Amniotic stem cell (primary cell): ENCODE results near the gene SLC41A3.

ENCODE experiments used
- DNase-seq: peaks from one replicate; lab custom pipeline; 2025; lab: John Stamatoyannopoulos, UW

SLC41A3 gene

DNA sequence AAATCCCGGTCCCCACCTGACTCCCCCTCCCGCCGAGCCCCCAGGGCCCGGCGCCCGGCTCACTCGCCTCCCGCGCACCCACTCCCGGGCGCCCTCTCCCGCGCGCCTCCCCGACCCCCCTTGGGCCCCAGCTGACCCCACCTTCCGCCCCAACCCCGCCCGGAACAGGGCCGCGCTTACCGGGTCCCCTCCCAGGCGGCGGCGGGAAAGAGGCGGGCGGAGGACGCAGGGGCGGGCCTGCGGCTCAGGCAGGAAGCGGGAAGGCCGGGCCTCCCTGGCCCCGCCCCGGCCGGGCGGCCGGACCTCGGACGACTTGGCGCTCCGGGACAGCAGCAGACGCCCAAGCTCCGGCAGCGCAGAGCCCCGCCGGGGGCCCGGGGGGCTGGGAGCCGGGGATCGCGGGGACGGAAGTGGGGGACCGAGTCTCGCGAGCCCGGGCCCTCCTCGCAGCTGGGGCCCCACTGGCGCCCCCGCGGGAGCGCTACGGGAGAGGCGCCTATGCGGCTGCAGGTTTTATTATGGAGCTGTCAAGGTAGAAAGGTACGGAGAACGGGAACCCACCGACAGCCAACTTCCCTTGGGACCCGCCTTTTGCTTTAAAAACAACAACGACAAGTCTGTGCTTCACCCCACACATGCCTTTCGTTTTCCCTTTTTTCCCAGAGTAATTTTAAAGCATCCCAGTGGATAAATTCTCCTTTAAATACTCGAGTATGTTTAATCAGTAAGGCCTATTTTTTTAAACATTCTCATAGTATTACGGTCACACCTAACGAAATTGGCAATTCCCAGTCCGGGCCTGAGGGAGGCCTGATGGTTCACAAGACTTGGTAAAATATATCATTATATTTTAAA is at the start of gene SLC41A3:
SLC41A3 (minus strand) TSS at position 212 of the 855 bp plus-strand sequence. CDS start 15,905 bp downstream, outside the sequence.
- no peak for DNase-seq

DNA sequence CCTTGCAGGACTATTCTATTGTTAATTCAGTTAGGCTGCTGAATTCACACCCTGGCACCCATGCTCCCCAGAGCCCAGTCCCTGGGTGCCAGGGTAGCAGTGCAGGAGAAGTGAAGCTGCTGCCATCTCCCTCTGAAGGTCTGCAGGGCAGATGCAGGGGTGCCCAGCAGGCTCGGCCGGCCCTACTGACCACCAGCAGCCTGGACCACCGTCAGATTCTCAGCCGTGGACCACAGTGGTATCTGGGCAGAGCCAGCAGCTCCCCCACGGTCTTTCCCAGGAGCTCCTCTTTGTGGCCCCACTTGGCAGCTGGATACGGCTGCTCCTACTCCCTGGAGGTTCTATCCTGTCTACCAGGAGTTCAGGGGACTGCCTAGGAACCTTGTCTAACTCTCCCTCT is 49.7 kb upstream of the SLC41A3 start:
- no peak for DNase-seq

DNA sequence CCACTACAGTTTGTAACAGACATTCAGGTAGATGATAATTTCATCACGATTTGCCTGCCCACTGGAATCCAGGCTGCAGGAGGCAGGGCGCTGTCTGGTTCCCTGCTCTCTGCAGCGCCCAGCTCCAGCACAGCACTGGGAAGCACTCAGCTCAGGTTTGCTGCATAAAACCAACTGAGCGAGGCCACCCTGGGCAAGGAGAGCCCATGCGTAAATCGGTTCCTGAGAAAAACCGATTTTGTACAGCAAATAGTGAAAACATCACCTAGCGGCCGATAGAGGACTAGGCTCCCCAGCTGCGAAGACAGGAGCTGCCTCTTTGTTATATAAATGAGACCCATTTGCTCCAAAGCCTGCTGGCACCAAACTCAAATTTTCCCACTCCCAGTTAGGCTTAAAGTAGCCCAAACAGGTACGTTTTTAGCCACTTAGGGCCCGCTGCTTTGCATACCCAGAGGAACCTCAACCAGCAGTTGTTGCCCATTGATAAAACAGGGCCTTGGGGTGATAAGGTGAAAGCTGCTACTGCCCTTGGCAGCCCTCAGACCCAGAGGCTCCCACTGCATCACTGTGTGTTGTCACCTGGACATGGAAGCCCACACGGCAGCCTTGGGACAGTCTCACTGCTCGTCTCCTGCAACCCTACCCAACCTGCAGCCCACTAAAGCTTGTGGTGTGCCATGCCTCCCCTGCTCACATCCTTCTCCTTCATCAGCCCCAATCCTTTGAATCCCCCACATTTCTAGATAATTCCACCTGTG is 49.0 kb upstream of the SLC41A3 start:
- no peak for DNase-seq

DNA sequence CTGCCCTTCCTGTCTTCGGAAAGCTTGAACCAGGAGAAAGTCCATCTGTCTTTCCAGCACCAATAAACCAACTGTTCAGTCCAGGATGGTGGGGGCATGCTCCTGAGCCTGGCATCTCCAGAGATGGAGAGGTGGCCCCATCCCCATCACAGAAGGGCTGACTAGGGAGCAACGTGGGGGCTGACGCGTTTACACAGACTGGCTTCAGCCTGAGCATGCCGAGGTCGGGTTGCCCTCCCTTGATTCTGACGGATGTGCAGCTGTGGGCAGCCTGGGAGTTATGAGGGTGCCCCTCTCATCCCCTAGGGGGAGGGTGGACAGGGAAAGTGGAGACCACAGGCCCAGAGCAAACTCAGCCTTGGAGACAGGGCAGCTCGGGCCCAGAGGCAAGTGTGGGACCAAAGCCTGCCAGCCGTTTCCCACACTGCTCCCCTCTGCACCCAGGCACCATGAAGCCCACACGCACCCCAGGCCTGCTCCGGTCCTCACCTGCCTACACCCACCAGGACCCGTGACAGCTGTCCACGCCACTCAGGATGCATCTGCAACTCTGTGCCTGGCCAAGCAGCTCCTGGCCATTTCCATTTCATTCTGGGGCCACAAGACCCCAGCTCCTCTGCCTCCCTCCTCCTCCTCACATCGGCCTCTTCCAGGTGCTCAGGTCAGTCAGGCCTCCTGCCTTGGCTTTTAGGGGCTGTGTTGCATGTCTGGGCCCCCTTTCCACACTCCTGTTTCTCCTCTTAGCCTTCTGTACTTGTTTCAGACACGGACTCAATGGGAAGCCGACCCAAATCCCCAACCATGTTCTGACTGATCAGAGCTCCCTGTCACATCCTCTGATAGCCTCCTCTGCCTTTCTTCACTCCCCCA is 48.2 kb upstream of the SLC41A3 start:
- no peak for DNase-seq

DNA sequence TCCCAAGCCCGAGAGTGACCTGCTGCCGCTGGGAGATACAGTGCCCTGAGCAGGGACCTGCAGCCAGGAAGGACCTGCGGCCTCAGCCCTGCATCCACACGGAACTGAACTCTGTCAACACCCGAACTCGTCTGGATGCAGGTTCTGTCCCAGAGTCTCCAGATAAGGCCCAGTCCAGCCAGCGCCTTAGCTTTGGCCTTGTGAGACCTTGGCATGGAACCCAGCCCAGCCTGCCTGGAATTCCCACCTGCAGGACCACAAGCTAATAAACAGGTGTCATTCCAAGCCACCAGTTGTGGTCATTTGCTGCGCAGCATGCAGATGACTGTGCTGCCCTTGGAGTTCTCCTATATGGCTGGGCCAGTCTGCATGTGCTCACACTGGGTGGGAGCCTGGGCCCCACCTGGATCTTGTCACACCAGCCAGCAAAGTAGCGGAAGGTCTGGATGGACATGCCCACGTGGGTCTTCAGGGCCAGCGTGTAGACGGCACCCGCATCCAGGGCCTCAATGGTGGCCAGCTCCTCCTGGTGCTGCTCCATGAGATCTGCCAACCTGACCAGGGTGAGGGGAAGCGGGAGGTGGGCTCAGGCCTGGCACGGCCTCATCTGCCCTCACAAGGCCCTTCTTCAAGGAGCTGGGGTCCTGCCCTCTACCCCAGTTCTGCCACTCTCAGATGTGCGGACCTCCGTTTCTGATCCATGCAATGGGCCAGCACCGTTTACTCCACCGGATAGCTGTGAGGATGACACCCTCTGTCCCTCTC is 47.2 kb upstream of the SLC41A3 start:
- no peak for DNase-seq

DNA sequence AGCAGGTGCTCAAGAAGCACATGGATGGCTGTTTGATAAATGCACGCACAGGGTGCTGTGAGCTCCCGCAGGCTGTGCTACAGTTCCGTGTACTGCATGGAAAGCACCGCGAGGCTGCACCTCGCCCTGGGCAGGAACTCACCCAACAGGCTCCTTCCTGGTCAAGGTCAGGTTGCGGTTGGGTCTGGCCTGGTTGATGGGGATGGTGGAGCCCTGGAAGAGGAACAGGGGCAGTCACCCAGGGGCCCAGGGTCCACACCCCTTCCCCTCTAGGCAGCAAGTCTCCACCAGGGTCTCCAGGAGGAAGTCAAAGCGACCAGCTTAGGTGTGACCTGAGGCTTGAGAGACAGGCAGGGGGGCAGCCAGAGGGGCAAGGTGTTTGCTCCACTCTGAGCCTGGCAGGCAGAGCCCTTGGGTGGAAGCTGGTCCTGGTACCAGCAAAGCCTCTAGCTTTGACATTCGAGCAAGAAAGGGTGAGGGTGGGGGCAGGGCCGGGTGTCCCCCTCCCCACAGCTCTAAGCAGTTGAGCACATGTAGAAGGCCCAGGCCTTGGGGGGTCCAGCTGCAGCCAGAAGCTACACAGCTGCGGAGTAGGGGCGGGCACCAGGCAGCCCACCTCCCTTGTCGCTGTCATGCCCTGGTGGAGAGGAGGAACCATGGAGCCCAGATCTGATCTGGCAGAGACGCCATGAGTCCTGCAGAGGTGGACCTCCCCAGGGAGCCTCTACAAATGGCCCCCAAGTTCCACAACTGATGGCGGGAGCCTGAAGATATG is 46.3 kb upstream of the SLC41A3 start:
- no peak for DNase-seq

DNA sequence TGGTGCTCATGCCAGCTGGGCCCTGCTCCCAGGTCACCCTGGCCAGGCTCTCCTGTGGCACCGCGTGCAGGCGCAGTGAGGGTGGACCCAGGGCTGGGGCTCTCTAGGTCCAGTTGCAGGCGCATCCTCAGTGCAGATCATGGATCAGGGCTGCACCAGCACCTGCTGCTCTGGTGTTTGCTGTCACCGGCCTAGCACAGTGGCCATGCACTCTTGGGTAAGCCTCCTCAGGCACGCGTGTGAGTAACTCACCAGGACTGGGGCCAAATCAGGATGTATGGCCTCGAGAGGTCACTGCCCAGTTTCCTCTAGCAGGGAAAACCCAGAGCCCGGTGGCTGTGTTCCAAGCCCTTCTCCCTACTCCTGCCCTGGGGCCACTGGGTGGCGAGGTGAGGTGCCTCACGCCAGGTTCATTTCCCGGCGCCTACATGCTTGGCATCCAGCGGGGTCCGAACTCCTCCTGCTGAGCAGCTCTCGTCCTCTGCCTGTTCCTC is 45.5 kb upstream of the SLC41A3 start:
- DNase-seq, result no peak

DNA sequence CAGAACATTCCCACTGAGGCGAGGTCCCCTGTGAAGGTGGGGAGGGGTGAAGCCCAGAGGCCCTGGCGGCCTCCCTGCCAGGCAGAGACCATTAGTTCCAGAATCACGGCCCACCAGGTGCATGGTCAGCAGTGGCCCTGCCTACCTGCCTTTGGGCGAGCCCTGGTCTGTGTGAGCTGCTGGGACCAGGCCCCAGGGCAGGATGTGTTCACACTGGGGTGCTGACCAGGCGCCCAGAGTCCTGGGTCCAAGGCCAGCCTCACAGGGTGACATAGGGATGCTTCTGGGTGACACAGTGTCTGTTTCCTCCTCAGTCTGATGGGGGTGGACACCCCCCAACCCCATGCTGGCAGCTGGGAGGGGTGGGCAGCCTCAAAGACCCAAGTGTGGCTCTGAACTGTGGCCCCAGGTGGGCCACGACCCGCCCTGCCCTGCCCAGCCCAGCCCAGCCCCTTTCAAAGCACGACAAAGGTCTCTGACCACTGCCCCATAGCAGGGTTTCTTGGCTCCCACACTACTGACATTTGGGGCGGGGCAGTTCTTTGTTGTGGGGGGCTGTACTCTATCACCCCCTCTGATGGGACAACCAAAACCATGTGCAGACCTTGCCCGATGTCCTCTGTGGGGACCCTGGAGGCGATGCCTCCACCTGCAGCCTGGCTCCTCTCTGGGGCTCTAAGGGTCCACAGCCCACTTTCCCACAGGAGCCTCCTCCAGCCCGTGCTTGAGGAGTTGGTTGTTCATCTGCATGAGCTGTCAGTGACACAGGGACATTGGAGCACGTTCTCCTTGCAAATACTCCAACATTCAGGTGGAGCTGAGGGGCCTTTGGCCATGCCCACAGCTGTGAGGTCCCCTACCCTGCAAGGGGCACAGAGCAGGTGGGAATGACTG is 44.8 kb upstream of the SLC41A3 start:
- no peak for DNase-seq

DNA sequence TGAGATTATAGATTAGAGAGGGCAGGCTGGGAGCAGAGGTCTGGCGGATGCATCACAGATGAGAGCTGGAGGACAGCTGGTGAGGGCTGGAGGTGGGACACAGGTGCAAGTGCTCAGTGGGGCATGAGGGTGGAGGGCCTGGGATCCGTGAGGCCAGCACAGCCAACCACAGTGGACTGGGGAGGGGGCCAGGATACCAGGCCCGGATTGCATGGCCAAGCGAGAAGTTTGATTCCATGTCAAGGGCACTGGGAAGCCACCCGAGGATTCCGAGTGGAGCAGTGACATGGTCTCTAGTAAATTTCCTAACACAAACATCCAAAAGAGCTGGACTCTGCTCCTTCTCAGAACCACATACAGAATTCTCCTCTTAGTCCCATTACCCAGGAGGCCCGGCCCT is 44.0 kb upstream of the SLC41A3 start:
- DNase-seq, result no peak

DNA sequence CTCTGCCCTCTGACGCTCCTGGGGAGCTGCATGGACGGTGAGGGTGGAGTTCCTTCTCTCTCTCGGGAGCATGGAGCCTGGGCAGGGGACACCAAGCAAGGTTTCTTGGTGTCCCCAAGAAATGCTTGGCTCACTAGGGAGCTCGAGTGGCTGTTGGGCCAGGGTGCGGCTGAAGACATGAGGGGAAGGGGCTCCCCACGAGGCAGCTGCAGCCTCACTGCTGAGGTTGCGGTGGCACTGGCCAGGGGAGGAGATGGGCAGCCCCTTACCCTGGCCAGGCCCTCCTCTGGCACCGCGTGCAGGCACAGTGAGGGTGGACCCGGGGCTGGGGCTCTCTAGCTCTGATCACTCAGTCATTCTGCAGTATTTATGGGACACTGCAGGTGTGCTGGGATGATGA is 43.5 kb upstream of the SLC41A3 start:
- no peak for DNase-seq

DNA sequence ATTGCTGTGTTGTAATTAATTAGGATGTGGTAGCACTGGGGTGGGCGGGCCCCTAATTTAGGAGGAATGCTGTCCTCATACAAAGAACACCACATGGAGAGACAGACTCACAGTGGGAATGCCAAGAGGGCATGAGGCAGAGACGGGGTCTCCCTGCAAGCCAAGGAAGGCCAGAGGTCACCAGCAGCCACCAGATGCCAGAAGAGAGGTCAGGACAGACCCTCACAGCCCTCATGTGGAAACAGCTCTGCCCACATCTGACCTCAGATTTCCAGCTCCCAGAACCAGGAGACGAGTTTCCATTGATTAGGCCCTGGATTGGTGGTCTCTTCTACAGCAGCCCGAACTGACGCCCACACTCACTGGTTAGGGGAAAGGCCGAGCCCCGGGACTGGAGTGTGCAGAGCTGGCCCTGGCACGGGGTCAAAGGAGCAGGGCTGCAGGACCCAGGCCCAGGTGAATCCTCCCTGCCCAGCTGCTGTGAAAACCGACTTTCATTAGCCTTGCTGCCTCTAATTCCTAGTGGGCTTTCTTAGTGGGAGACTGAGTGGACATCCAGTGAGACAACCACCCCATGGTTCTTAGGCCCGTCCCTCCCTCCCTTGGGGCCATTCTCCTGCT is 43.0 kb upstream of the SLC41A3 start:
- DNase-seq, result no peak

DNA sequence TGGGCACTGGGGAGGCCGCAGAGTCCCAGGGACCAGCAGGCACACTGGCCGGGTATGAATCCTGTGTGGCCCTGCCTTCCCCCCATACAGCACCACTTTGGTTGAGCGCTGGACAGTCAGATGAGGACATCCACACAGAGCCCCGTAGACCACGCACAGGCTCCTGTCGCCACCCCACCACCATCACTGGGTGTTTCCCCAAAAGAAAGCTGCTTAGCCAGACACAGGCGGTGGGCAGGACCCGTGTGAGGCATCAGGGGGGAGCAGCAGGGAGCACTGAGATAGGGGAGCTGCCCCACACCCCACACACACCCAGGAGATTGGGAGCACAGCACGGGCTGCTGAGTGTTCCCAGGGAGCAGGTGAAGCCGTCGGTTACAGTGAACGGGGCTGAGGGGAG is 42.4 kb upstream of the SLC41A3 start:
- no peak for DNase-seq

DNA sequence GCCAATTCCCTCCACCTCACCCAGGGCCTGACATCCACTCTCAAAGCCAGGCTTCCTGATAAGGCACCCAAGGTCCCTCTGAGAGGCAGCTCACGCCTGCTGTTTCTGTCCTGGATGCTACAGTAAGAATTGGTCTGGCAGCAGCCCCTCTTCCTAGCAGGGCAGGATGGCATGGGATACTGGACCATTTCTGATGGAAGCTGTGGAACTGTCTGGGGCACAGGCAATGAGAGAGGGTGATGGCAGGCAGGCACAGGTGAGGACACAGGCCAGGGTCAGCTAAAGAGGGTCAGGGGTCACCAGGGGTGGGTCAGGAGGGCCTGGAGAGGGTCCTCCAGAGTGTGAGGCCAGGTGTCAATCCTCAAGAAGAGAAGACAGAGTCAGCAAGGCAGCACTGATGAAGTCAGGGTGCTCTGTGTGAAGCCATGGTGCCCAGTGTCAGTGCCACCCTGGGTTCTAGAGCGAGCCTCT is 41.9 kb upstream of the SLC41A3 start:
- no peak for DNase-seq

DNA sequence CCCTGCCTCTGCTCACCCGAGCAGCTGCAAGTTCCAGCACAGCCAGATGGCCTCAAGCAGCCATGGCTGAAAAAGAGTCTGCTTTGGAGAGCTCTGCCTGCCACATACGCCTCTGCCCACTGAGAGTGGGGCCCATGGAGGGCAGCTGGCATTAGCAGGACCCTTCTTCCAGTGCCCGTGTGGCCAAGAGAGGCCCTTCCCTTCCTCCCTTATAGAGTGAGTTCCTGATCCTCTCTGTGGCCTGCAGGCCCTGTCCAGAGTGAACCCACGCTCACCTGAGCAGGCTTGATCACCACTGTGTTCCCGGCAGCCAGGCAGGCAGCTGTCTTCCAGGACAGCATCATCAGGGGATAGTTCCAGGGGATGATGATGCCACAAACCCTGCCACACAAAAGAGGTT is 41.4 kb upstream of the SLC41A3 start:
- DNase-seq, result no peak

DNA sequence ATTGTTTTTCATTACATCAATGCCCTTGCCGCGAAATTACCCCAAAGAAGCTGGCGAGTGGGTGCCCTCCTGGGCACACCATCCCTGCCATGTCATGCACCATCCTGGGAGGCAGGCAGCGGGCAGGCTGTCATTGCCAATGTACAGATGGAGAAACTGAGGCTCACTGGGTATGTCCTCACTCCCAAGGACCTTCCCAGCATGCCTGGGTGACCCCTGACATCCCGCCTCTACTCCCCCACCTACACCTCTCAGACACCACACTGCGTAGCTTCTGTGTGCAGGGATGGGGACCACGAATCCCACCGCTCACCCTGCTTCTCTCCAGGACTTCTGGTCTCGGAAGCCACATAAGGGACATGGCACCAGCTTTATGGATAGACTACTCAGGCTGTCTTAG is 41.0 kb upstream of the SLC41A3 start:
- DNase-seq, result no peak

DNA sequence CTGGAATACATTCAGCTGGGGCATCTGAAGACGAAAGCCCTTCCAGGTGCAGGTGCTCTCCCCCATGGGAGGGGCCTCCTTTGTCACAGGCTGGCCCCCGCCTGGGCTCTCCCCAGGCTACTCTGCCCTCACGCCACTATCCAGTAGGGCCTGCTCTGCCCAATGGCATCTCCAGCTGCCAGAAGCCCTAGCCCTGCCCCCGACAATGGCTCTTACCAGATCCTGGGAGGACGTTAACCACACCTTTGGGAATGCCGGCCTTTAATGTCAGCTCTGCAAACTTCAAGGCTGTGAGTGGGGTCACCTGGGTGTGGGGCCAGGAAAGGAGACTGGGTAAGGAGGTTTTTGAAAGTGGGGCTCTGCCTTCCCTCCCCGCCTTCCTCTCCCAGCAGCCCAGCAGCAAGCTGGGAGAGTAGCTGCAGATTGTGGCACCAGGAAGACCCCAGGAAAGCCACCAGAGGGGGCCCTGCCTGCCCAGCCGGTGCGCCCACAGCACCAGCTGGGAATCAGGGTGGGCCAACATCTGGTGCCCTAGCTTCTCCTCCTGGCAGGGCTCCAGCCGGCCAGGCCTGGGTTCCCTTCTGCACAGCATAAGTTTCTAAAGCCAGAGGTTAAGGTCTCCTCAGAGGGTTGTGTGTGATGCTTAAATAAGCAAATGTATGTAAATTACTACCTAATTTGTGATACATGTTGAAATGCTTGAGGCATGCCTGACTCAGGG is 40.4 kb upstream of the SLC41A3 start:
- DNase-seq, result no peak

DNA sequence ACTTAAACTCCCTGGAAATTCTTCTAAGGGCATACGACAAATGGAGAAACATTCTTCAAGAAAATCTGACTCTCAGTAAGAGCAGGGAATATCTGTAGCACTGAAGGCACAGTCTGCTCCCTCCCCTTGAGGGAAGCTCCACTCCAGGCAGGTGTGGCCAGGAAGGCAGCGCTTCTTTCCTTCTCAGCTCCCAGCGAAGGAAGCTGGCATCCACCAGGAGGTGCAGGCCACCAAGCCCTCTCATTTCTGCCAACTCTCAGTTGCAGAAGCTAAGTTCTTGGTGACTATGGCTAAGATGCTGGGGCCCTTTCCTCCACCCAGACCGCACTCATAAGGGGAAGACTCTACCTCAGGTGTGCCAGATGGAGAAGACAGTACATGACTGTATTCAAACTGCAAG is 37.7 kb upstream of the SLC41A3 start:
- no peak for DNase-seq

DNA sequence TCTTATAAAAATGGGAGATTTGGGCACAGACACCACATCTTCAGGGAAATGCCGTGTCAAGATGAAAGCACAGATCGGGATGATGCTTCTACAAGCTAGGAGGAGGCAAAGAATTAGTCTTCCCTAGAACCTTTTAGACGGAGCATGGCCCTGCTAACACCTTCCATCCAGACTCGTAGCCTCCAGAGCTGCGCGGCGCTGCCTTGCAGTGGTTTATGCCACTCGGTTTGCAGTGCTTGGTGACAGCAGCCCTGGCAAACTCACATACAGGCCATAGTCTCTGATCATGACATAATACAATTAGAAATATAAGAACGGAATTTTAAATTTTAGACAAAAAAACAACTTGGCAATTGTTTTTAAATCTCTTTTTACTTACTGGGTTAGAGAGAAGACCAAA is 37.1 kb upstream of the SLC41A3 start:
- DNase-seq, result no peak
